Measurements from ENCODE around the gene POPDC2. TPM values are rescaled to one million over a fixed set of nuclear protein-coding genes. Genes with fewer than 3 reads are reported as not detected.
A peak's percentile ranks its signal among the peaks of the same experiment; 100 is the strongest.

POPDC2 gene
- total RNA-seq, 1 donor = 0.27 TPM

DNA sequence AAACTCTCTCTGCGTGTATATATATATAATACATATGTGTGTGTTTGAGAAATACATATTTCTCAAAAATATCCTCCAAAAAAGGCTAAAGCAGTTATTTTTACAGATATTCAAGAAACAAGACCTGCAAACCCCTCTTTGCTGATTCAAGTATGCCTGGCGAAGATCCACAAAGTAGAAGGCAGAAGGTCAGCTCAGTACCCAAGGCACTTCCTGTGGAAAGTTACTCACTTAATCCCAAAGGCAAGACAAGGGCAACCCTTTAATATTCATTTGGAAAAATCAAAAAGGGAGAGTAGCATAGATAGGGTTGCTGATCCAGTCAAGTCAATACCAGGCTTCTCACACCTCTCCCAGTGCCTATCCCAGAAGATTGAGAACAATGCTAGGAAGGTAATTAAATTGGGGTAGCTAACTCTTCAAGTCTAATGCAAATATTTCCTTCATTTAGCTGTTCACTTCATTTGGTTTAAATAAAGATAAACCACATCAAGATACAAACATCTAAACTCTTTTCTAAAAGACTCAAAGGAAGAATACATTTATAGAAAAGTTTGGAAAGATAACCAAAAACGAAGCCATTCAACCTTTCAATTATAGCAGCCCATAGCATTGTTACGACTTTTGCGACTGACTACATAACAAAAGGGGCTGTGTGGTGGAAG is 9.6 kb upstream of the POPDC2 start:
- no peak overlapping the region for H3K4me3 ChIP-seq (ENCODE audit: low read depth, low read length)
- TF ChIP-seq CTCF (IDR thresholded peaks at IDR 0.05; ENCODE audit: insufficient read depth, low read length) = no peak
- DNase-seq (ENCODE audit: low read depth) = peak; percentile 15

DNA sequence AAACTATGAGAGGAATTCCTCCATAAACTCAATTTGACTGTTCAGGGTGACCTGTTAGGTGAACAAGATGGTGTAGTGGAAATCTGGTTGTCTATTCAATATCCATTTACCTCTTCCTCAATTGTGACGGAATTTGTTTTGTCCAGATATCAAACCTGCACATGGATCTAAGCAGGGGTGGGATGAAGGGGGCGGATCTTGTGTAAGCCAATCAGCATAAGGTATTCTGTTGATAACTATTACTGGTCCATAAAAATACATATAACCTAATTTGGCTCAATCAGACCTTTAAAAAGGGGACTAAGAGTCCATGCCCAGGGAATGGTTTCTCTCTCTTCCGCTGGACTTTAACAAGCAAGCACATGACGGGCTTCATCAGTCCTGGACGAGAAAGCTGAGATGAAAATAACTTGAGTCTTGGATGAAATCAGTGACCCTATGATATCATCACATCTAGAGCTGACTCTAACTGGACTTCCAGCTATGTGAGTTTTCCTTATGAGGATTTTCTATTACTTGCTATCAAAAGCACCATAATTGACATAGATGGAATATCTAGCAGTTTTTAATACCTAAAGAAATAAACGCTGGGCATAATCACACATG is 5.7 kb upstream of the POPDC2 start:
- no peak overlapping the region for H3K4me3 ChIP-seq (ENCODE audit: low read depth, low read length)
- no peak for TF ChIP-seq CTCF (IDR thresholded peaks at IDR 0.05; ENCODE audit: insufficient read depth, low read length)
- no peak for DNase-seq (ENCODE audit: low read depth)

- DNase-seq (ENCODE audit: low read depth) = peak; percentile 68
- no peak overlapping the region for H3K4me3 ChIP-seq (ENCODE audit: low read depth, low read length)
- no peak for TF ChIP-seq CTCF (IDR thresholded peaks at IDR 0.05; ENCODE audit: insufficient read depth, low read length)
Observed at GRCh38 chr3:119664850-119665379, 4.5 kb upstream of the POPDC2 start.

- peak; percentile 14 for DNase-seq (ENCODE audit: low read depth)
- H3K4me3 ChIP-seq (ENCODE audit: low read depth, low read length) = no peak overlapping the region
- TF ChIP-seq CTCF (IDR thresholded peaks at IDR 0.05; ENCODE audit: insufficient read depth, low read length) = no peak
Observed at GRCh38 chr3:119664370-119664769, 4.0 kb upstream of the POPDC2 start.

- TF ChIP-seq CTCF (IDR thresholded peaks at IDR 0.05; ENCODE audit: insufficient read depth, low read length) = no peak
- H3K4me3 ChIP-seq (ENCODE audit: low read depth, low read length) = no peak overlapping the region
- peak; percentile 52 for DNase-seq (ENCODE audit: low read depth)
Observed at GRCh38 chr3:119663885-119664284, 3.5 kb upstream of the POPDC2 start.

- H3K4me3 ChIP-seq (ENCODE audit: low read depth, low read length) = no peak overlapping the region
- DNase-seq (ENCODE audit: low read depth) = peak; percentile 39
- peak; percentile 41 for TF ChIP-seq CTCF (IDR thresholded peaks at IDR 0.05; ENCODE audit: insufficient read depth, low read length)
Observed at GRCh38 chr3:119662604-119663373, 2.4 kb upstream of the POPDC2 start.
